NCI-H446 treated with DMSO at 0.1 percent for 48 hours (cell line): ENCODE results near the gene SH3BP1.

Experiments used
- DNase-seq: peaks from one replicate; lab custom pipeline; 2025; lab: John Stamatoyannopoulos, UW

Gene SH3BP1

DNA sequence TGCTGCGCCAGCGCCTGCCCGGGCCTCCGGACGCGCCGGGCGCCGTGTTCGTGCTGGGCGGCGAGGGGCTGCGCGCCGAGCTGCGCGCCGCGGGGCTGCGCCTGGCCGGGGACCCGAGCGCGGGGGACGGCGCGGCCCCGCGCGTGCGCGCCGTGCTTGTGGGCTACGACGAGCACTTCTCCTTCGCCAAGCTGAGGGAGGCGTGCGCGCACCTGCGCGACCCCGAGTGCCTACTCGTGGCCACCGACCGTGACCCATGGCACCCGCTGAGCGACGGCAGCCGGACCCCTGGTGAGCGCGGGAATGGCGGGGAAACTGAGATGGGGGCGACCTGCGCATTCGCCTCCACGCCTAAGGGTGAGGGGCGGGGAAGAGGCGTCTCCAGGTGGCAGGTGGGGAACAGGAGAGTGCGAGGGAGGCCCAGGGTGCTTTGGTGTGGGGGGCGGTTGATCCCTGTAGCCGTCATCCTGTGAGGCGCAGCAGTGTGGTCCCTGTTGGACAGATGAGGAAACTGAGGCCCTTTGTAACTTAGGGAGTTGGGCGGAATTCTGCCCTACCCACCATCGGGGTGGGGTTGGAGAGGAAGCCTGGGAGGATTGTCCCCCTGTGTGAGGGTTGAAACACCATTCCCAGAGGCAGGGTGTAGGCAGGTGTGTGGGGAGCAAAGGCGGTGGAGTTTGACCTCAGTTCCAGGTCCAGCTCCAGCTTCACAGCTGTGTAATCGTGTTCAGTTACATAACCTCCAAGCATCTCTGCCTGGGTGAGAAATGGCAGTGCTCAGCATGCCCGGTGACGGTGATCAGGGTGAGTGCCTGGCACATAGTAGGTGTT is 19.8 kb downstream of the SH3BP1 start:
- DNase-seq, result no peak

DNA sequence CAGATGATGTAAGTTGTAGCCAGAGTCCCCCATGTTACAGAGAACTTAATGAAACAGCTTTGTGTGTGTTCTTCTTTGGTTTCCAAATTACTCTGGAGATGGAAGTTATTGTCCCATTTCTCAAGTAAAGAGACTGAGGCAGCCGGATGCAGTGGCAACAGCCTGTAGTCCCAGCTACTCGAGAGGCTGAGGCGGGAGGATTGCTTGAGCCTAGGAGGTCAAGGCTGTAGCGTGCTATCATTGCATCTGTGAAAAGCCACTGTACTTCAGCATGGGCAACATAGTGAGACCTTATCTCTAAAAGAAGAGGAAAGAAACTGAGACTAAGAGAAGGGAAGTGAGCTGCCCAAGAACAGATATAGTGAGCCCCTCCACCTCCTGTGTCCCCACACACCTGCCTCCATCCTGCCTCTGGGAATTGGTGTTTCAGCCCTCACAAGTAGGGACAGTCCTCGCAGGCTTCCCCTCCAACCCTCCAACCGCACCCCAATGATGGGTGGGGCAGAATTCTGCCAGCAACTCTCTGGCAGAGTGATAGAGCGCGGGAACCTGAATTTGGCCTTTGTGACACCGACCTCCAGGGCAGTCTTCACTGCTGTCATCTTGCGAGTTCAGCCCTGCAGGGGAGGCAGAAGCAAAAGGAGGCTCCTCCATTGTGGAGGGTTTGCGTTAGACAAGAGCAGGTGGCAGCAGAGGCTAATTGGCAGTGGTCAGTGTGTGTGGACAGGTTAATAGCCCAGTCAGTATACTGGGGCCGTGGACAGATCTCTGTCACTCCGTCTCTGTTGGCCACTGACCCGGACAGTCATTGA is 20.6 kb downstream of the SH3BP1 start:
- no peak for DNase-seq

DNA sequence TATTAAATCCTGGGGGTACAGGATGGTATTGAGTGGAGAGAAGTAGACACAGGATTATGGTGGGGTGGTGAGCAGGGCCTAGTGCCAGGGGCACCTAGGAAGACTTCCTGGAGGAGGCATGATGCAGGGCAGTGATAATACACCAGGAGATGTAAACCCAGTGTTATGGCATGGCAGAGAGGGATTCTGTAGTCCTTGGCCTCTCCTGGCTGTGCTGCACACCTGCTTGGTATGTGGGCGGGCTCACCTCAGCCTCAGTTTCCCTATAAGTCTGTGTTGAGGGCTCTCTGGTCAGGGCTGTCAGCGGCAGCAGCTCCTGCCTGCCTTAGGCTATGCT is 21.2 kb downstream of the SH3BP1 start:
- DNase-seq, result no peak

DNA sequence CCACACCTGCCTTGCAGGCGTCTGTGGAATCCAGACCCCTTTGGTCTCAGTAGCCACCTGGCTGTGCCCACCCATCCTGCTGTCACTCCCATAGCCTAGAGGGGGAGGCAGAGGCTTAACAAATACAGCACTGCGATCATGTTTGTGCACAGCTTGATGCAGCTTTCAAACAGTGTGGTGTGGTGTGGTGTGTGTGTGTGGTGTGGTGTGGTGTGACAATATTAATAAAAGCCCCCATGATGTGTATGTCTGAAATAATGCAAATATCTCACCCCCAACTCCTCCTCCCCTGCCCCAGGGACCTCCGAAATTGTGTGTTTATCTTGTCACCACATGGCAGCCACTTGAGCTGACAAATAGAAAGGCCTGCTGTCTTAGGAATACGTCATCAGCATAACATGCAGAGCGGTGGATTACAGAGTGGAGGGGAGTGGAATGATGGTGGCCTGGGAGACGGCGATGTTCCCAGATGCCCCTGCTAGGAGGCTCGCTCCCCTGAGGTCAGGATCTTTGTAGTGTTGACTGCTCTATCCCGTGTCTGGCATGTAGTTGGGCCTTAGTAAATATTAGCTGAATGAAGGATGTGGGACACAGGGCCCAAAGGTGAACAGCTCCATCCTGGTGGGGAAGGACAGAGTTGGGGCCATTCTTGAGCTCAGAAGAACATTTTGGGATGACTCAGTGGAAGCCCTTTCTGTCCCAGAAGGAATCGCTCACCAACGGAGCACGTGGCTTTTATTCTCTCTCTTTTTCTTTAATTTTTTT is 21.9 kb downstream of the SH3BP1 start:
- DNase-seq, result peak; percentile 27

DNA sequence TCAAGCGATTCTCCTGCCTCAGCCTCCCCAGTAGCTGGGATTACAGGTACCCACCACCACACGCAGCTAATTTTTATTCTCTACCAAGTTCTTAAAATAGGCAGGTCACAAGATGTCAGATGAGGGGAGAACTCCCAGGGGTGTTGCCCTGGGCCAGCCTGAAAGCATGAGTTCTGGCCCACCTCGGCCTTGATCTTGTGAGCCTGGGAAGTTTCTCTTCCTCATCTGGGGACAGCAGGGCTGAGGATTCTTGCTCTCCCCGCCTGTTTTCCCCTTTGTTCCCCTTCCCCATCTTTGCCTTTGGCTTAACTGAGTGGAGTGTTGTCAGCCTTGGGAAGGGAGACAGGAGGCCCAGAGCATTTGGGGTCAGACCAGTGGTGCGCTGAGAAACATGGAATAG is 22.6 kb downstream of the SH3BP1 start:
- no peak for DNase-seq

DNA sequence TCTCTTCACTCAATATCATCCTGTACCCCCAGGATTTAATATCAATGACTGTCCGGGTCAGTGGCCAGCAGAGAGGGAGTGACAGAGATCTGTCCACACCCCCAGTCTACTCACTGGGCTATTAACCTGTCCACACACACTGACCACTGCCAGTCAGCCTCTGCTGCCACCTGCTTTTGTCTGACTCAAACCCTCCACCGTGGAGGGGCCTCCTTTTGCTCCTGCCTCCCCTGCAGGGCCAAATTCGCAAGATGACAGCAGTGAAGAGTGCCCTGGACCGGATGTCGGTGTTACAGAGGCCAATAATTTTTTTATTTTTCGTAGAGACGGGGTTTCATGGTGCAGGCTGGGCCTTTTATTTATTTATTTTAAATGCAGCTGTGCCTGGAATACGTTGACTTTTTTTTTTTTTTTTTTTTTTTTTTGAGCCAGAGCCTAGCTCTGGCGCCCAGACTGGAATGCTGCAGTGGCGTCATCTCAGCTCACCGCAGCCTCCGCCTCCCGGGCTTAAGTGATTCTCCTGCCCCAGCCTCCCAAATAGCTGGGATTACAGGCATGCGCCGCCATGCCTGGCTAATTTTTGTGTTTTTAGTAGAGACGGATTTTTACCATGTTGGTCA is 24.2 kb downstream of the SH3BP1 start:
- DNase-seq, result no peak

DNA sequence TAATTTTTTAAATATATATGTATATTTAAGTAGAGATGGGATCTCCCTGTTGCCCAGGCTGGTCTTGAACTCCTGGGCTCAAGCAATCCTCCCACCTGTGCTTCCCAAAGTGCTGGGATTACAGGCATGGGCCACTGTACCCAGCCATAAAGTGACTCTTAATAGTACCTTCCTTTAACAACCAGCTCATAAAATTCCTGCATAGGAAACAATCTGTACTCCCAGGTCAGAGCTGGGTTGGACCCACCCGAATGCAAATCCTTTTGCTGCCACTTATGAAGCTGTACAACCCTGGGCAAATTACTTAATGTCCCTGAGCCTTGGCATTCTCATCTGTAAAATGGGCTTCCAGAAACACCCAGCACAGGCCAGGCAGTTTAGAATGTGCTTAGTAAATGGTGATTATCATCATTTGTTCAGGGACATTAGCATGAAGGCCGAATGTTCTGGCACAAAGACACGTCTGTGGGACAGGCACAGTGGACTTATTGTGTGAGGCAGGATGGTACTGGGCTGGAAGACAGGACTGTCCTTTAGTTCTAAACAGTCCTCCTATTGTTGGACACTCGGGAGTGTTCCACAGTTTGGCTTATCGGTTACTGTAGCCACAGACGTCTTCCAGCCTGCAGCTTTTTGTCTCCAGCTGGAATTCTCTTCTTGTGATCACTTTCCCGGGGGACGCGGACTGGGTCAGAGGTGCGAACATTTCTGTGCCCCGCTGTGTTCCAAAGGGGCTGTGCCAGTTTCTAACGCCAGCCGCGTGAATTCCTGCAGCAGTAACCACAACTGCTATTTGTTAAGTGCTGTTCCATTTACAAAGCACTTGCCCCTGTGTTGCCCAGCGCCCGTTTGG is 25.0 kb downstream of the SH3BP1 start:
- DNase-seq, result no peak

DNA sequence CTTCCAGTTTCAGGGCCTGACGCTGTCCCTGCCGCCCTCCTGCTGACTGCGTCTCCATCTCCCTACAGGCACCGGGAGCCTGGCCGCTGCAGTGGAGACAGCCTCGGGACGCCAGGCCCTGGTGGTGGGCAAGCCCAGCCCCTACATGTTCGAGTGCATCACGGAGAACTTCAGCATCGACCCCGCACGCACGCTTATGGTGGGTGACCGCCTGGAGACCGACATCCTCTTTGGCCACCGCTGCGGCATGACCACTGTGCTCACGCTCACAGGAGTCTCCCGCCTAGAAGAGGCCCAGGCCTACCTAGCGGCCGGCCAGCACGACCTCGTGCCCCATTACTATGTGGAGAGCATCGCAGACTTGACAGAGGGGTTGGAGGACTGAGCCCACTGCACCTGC is 26.0 kb downstream of the SH3BP1 start:
- DNase-seq, result no peak

DNA sequence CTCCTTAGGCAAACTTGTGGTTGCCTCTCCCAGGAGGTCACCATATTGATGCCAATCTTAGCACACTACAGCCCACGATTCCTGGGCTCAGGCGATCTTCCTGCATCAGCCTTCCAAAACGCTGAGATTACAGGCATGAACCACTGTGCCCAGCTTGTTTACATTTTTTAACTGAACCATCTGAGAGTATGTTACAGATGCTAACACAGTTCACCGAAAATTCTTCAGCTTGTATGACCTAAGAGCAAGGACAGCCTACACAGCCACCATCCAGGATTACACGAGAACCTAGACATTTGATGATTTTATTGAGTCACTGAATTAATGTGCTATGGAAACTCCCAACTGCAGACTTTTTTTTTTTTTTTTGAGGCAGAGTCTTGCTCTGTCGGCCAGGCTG is 30.1 kb downstream of the SH3BP1 start:
- no peak for DNase-seq

DNA sequence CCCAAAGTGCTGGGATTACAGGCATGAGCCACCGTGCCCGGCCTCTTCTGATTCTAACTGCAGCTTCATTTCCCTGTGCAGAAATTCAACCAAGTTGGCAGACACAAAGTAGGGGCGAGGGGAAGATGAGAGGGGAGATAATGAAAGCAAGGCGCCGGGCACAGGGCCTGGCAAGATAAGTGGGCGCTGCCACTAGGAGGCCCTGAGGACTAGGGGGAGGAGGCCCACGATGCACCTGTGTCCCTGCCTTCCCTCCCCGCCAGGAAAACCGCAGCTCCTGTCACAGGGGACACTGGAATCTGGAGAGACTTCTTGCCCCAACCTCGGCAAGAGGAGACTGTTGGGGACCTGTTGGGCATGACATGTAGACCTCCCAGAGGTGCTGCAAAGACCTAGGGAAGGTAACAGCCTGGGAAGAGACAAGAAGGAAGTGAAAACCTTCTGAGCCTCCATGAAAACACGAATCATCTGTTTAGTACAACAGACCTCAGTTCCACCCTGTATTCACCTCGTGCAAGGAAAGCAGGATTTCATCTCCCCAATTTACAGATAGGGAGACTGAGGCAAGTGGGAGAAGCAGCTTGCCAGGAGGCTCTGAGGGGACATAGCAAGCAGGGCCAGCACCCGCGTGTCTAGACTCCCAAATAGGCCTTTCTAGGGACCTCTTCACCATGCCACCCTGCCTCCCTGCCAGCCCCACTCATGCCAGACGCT is 32.9 kb downstream of the SH3BP1 start:
- no peak for DNase-seq

DNA sequence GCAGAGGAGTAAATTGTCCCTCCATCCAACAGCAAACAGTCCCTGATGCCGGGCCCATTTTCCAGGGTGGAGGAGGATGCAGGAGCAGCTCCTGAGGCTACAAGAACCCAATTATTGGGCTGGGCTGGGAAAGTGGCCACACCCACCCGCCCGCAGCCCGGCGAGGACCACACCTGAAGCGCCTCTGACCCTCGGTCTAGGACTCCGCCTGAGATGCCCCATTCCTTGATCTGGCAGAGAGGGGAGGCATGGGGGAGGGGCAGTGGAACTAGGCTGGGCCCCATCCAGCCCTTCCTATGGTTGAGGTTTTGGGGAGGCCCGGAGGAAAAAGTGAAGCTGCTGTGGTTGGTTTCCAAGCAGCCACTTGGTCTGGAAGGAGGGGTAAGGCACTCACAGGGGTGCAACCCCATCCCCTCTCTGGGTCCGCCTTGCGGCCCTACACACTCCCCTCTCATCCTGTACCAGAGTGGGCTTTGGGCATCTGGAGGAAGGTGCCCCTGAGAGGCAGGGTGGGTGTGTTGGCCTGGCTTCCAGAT is 33.5 kb downstream of the SH3BP1 start:
- DNase-seq, result no peak

DNA sequence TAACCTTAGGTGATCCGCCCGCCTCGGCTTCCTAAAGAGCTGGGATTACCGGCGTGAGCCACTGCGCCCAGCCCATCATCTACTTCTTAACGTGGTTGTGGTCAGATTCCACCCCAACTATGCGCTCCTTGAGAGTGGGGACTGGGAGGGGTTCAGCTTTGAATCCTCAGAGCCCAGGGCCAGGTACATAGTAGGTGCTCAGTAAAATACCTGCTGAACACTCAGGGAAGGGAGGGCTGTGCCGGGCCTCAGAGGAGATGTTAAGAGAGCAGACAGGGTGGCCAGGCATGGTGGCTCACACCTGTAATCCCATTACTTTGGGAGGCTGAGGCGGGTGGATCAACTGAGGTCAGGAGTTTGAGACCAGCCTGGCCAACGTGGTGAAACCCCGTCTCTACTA is 34.8 kb downstream of the SH3BP1 start:
- no peak for DNase-seq

DNA sequence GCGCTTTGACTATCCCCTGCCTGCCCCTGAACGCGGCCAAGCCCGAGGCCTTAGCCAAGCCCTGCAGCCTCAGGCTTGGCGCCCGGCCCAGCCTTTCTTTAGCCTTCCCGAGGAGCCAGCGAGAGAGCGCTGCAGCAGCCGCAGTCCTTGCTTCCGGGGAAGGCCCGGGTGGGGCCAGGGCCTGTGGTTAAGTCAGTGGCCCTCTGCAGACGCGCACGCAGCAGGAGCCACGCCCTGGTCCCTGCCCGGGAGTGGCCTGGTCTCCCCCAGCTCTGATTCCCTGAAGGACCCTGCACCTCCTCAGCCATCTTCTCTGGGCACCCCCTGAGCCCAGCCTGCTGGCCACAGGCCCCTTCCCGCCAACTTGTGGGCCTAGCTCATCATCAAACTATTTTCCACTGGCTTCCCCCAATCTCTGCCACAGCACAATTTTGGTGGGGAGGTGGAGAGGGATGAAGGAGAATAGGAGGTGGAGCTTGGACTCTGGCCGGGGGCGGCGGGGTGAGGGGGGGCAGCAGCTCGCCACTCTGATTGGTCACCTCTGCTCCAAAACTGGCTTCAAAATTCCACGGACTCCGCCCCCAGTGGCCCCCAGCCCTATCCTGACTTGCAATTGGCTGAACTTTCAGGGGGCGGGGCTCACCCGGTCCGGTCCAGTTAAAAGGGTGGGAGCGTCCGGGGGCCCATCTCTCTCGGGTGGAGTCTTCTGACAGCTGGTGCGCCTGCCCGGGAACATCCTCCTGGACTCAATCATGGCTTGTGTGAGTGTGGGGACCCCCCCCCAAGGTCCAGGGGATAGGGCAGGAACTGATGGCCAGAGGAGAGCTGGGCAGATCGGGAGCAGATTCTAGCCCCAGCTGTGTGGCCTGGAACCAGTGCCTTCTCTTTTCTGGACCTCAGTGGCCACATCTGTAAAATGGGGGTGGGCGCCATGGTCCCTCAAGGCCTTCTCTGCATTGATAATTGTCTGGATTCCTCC is 35.8 kb downstream of the SH3BP1 start, which contains the start of gene LGALS1:
LGALS1 (plus strand) TSS at position 686 of the 979 bp plus-strand sequence; CDS start at position 753, 67 bp downstream.
- peak; percentile 35 for DNase-seq

DNA sequence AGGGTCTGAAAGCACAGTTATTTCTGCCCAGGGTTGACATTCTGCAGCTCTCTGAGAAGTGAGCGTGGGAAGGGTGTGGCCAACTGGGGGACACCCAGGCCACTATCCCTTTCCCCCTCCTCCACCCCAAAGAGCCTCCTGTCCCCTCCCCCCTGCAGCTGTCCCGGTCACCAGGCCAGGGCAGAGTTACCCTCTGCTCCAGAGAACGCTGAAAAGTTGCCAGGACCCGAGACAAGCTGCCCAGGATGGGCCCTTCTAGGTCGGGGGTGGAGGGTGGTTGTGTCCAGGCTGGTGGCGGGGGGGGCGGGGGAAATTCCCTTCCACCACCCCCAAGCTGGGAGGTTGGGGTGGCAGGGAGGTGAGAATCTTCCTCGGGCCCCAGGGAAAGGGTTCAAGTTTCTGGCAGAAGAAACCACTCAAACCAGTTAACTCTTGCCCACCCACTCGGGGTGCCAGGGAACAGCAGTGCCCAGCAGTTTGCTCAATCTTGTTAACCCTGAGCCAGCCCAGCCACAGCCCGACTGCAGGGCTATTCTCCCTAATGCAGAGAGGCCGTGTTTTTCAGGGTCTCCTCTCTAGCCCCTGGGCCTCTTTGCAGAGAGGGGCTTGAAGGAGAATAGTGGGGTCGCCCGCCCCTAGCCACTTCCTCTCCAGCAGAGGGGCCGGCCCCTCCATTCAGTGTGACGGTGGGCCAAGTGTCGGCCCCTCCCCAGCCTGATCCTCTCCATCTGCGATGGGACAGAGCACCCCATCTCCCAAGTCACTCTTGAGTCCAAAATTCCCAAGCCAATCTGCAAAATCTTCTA is 36.7 kb downstream of the SH3BP1 start:
- no peak for DNase-seq

DNA sequence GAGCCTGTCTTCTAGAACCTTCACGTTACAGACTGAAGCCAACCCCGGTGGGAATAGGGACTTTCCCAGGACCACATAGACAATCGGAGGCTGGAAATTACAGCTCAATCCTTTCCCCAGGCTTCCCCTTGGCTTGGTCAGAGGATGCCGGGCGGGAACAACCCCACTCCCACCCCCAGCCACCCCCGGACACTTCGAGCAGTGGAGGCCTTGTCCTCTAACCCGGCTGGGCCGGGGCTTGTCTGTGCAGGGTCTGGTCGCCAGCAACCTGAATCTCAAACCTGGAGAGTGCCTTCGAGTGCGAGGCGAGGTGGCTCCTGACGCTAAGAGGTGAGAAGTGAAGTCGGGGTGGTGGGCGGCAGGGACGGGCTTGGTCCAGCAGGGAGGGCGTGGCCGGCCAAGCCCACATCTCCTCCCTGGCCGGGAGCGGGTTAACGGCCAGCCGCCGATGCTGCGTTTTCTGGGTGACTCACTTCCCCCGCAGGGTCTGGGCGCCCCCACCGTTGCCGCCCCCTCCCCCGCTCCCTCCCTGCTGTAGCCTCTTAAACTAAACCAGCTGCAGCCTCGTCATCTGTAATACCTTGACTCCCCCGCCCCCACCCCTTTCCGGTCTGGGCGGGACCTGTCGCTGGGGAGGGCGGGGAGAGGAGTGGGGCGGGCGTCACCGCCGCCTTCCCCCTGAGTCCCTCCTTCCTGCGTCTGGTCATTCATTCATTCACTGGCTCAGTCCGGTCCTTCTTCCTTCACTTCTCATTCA is 37.4 kb downstream of the SH3BP1 start:
- no peak for DNase-seq

DNA sequence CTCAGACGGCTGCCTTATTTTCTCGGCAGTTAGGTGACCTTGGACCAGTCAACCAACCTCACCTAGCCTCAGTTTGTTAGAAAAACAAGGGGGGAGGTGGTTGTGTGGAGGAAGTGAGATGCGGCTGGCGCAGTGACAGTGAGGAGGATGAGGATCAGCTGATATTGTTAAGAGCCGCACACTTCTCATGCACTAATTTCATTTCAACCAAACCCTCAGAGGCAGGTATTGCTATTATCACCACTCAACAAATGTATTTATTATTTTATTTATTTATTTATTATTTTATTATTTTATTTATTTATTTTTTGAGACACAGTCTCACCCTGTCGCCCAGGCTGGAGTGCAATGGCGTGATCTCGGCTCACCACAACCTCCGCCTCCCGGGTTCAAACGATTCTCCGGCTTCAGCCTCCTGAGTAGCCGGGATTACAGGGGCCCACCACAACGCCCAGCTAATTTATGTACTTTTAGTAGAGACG is 38.1 kb downstream of the SH3BP1 start:
- DNase-seq, result no peak

DNA sequence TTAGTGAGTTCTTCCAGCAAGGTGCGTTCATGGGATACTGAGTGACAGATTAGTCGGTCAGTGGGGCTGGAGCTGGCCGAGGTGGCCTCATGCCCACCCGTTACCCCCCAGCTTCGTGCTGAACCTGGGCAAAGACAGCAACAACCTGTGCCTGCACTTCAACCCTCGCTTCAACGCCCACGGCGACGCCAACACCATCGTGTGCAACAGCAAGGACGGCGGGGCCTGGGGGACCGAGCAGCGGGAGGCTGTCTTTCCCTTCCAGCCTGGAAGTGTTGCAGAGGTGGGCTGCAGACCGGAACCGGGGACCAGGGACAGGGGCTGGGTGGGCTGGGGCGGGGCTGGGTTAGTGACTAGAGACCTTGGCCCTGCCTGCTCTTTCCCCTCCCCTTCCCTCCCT is 38.9 kb downstream of the SH3BP1 start:
- DNase-seq, result no peak
